Measurements from ENCODE around the gene MEAK7. TPM values are rescaled to one million over a fixed set of nuclear protein-coding genes. Genes with fewer than 3 reads are reported as not detected.

Gene MEAK7
- total RNA-seq, 1 donor from 2014 or later, result 34.2 TPM

GRCh38 chr16:84467256-84467655 is 37.2 kb downstream of the MEAK7 start:
- DNase-seq (ENCODE audit: low spot score), result no peak
- Mint-ChIP-seq H3K9me3 (ENCODE audit: unreplicated experiment) (peaks cover 9% of the 10 kb centered on the region), H3K4me1 (ENCODE audit: unreplicated experiment) (no peaks in the 10 kb centered on the region), H3K36me3 (ENCODE audit: low read depth, unreplicated experiment) (peaks cover 33% of the 10 kb centered on the region), H3K4me3 (ENCODE audit: unreplicated experiment) (peak overlapping the region; percentile 83), H3K27me3 (ENCODE audit: unreplicated experiment) (peaks cover 6% of the 10 kb centered on the region), H3K27ac (ENCODE audit: unreplicated experiment) (no peak overlapping the region)
- no peak for TF ChIP-seq CTCF (IDR thresholded peaks at IDR 0.05; ENCODE audit: unreplicated experiment)

GRCh38 chr16:84466692-84467091 is 37.8 kb downstream of the MEAK7 start:
- no peak for TF ChIP-seq CTCF (IDR thresholded peaks at IDR 0.05; ENCODE audit: unreplicated experiment)
- no peak for DNase-seq (ENCODE audit: low spot score)
- peaks cover 9% of the 10 kb centered on the region for H3K9me3 Mint-ChIP-seq (ENCODE audit: unreplicated experiment)
- H3K27me3 Mint-ChIP-seq (ENCODE audit: unreplicated experiment), result peaks cover 7% of the 10 kb centered on the region
- H3K36me3 Mint-ChIP-seq (ENCODE audit: low read depth, unreplicated experiment), result peaks cover 29% of the 10 kb centered on the region
- no peak overlapping the region for H3K27ac Mint-ChIP-seq (ENCODE audit: unreplicated experiment)
- no peak overlapping the region for H3K4me3 Mint-ChIP-seq (ENCODE audit: unreplicated experiment)
- peaks cover 2% of the 10 kb centered on the region for H3K4me1 Mint-ChIP-seq (ENCODE audit: unreplicated experiment)

- peaks cover 8% of the 10 kb centered on the region for H3K27me3 Mint-ChIP-seq (ENCODE audit: unreplicated experiment)
- peaks cover 7% of the 10 kb centered on the region for H3K4me1 Mint-ChIP-seq (ENCODE audit: unreplicated experiment)
- peaks cover 9% of the 10 kb centered on the region for H3K9me3 Mint-ChIP-seq (ENCODE audit: unreplicated experiment)
- no peak for TF ChIP-seq CTCF (IDR thresholded peaks at IDR 0.05; ENCODE audit: unreplicated experiment)
- no peak for DNase-seq (ENCODE audit: low spot score)
- no peak overlapping the region for H3K27ac Mint-ChIP-seq (ENCODE audit: unreplicated experiment)
- H3K36me3 Mint-ChIP-seq (ENCODE audit: low read depth, unreplicated experiment), result peaks cover 33% of the 10 kb centered on the region
- no peak overlapping the region for H3K4me3 Mint-ChIP-seq (ENCODE audit: unreplicated experiment)
Observed at GRCh38 chr16:84465154-84465553, 39.3 kb downstream of the MEAK7 start.

- Mint-ChIP-seq H3K27ac (ENCODE audit: unreplicated experiment) (no peak overlapping the region), H3K36me3 (ENCODE audit: low read depth, unreplicated experiment) (peaks cover 33% of the 10 kb centered on the region), H3K4me1 (ENCODE audit: unreplicated experiment) (peaks cover 7% of the 10 kb centered on the region), H3K4me3 (ENCODE audit: unreplicated experiment) (no peak overlapping the region), H3K27me3 (ENCODE audit: unreplicated experiment) (peaks cover 9% of the 10 kb centered on the region), H3K9me3 (ENCODE audit: unreplicated experiment) (peaks cover 9% of the 10 kb centered on the region)
- TF ChIP-seq CTCF (IDR thresholded peaks at IDR 0.05; ENCODE audit: unreplicated experiment), result no peak
- DNase-seq (ENCODE audit: low spot score), result no peak
Observed at GRCh38 chr16:84464116-84464515, 40.3 kb downstream of the MEAK7 start.

- H3K36me3 Mint-ChIP-seq (ENCODE audit: low read depth, unreplicated experiment), result peaks cover 33% of the 10 kb centered on the region
- TF ChIP-seq CTCF (IDR thresholded peaks at IDR 0.05; ENCODE audit: unreplicated experiment), result no peak
- peaks cover 9% of the 10 kb centered on the region for H3K9me3 Mint-ChIP-seq (ENCODE audit: unreplicated experiment)
- H3K27ac Mint-ChIP-seq (ENCODE audit: unreplicated experiment), result no peak overlapping the region
- H3K27me3 Mint-ChIP-seq (ENCODE audit: unreplicated experiment), result peaks cover 10% of the 10 kb centered on the region
- no peak for DNase-seq (ENCODE audit: low spot score)
- H3K4me3 Mint-ChIP-seq (ENCODE audit: unreplicated experiment), result no peak overlapping the region
- peaks cover 7% of the 10 kb centered on the region for H3K4me1 Mint-ChIP-seq (ENCODE audit: unreplicated experiment)
Observed at GRCh38 chr16:84463221-84463620, 41.2 kb downstream of the MEAK7 start.
